ENCODE measurements around the gene KIF6. TPM values are rescaled to one million over a fixed set of nuclear protein-coding genes. Genes with fewer than 3 reads are reported as not detected.
"Not testable (repeated sequence)": the region's sequence is repeated elsewhere in the genome, so short reads cannot be mapped to it uniquely, and the experiment has no call there.

KIF6 gene
- total RNA-seq, 2 experiments from 2014 or later = 0.31 TPM; not detected in 1

DNA sequence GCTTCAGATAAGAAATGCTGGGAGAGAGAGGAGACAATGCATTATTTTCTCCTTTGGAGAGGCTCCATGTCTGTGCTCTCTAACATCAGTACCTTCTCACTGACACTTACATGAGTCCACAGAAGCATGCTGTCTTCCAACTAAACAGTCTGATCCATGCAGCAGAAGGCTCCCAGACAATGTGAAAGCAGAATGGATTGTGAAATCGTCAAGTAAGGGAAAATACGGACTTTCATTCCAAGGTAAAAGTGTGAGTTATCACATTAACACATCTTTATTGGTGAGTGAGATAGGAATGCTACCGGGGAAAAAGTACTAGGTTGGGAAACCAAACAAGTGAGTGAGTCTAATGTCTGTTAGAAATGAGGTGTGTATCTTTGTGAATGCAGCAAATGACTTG lies 235.1 kb downstream of the KIF6 start:
- Mint-ChIP-seq H3K27ac (no peak overlapping the region), H3K27me3 (peaks cover 11% of the 10 kb centered on the region), H3K36me3 (no peaks in the 10 kb centered on the region), H3K4me1 (ENCODE audit: low read depth) (no peaks in the 10 kb centered on the region), H3K4me3 (no peak overlapping the region), H3K9me3 (no peaks in the 10 kb centered on the region)
- intact Hi-C loops (cut with micrococcal nuclease) = no loop called here
- DNase-seq = no peak
- ChIA-PET POLR2A (no interaction called here), CTCF (no interaction called here)

DNA sequence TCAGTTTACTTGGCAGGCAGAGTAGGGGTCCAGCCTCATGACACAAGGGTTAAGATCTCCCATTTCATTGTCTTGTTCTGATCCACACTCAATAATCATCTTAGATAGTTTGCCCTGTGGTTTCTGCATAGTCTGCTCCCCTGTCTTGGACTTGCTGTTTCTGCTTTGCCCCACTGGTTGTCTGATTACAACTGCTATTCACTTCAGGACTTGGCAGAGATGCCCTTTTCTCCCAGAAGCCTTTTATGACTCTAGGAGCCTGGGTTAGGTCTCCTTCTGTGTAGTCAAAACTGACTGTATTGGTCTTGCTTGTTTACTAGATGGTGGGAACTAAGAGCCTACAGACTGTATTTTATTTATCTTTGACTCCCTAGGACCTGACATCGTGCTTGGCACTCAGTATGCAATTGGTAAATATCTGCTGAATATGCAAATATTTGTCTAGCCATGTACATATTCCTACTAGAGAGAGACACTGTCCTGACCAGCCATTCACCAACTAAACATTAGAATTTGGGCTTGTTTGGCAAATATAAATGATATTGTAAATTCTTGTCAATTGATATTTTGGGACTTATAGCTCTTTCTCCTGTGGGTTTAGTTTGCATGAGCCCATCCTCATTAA lies 236.8 kb downstream of the KIF6 start:
- Mint-ChIP-seq H3K36me3 (no peaks in the 10 kb centered on the region), H3K27ac (no peak overlapping the region), H3K4me1 (ENCODE audit: low read depth) (no peaks in the 10 kb centered on the region), H3K4me3 (no peak overlapping the region), H3K27me3 (peaks cover 6% of the 10 kb centered on the region), H3K9me3 (no peaks in the 10 kb centered on the region)
- ChIA-PET POLR2A (no interaction called here), CTCF (interaction anchor here (0.6 kb wide), 1 partner anchor 1763 kb away, joined by 3 read pairs; no protein-coding TSS in a partner anchor)
- DNase-seq = no peak
- intact Hi-C loops (cut with micrococcal nuclease) = no loop called here

DNA sequence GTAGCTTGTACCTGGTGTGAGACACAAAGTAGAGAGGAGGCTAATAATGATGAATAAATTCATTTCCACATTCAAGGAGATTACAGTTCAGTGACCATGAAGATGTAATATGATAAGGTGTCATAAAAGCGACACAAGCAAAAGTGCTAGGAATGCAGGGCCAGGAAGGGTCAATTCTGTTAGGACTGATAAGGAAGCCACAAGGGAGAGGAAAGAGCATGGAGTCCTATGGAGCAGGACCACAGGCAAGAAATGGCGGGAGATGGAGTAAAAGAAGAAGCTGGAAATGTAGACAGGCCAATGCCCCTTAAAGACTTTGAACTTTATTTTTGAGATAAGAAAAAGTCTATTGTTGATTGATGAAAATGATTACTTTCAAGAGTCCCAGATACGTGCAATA lies 240.9 kb downstream of the KIF6 start:
- Mint-ChIP-seq H3K27ac (no peak overlapping the region), H3K36me3 (no peaks in the 10 kb centered on the region), H3K9me3 (no peaks in the 10 kb centered on the region), H3K4me1 (ENCODE audit: low read depth) (no peaks in the 10 kb centered on the region), H3K4me3 (no peak overlapping the region), H3K27me3 (peaks cover 13% of the 10 kb centered on the region)
- POLR2A ChIA-PET = no interaction called here
- no peak for DNase-seq
- intact Hi-C loops (cut with micrococcal nuclease) = no loop called here
- CTCF ChIA-PET = no interaction called here

DNA sequence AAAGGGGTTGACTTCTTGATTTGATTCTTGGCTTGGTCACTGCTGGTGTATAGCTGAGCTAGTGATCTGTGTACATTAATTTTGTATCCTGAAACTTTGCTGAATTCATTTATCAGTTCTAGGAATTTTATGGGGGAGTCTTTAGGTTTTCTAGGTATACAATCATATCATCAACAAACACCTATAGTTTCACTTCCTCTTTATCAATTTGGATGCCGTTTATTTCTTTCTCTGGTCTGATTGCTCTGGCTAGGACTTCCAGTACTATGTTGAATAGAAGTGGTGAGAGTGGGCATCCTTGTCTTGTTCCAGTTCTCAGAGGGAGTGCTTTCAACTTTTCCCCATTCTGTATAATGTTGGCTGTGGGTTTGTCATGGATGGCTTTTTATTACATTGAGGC lies 245.4 kb downstream of the KIF6 start:
- H3K36me3 Mint-ChIP-seq; H3K9me3 Mint-ChIP-seq; DNase-seq; H3K27ac Mint-ChIP-seq; intact Hi-C loops (cut with micrococcal nuclease); H3K4me1 Mint-ChIP-seq (ENCODE audit: low read depth); H3K4me3 Mint-ChIP-seq; POLR2A ChIA-PET: not testable (repeated sequence)
- H3K27me3 Mint-ChIP-seq = peaks cover 13% of the 10 kb centered on the region
- CTCF ChIA-PET = interaction anchor here (0.7 kb wide), 1 partner anchor 84 kb away, joined by 3 read pairs; no protein-coding TSS in a partner anchor

DNA sequence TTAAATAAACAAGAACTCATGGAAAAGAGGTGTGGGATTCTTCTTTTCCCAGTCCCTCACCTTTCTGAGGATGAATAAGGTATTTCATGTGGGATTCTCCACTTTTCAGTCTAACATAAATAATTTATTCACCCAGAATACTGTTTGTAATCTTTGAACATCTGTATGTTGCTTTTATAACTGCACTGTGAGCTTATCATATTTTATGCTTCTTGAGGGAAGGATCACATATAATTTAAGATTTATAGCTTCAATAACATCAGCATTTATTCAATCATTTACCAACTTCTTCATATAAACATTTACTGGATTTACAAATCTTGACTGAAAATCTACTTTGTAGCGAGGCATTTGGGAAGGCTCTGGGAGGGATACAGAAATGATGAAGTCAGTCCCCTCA lies 248.5 kb downstream of the KIF6 start:
- H3K9me3 Mint-ChIP-seq = no peaks in the 10 kb centered on the region
- peaks cover 4% of the 10 kb centered on the region for H3K4me1 Mint-ChIP-seq (ENCODE audit: low read depth)
- no peak overlapping the region for H3K27ac Mint-ChIP-seq
- H3K4me3 Mint-ChIP-seq = no peak overlapping the region
- no peak for DNase-seq
- intact Hi-C loops (cut with micrococcal nuclease) = no loop called here
- ChIA-PET POLR2A (no interaction called here), CTCF (no interaction called here)
- H3K27me3 Mint-ChIP-seq = peaks cover 7% of the 10 kb centered on the region
- no peaks in the 10 kb centered on the region for H3K36me3 Mint-ChIP-seq

DNA sequence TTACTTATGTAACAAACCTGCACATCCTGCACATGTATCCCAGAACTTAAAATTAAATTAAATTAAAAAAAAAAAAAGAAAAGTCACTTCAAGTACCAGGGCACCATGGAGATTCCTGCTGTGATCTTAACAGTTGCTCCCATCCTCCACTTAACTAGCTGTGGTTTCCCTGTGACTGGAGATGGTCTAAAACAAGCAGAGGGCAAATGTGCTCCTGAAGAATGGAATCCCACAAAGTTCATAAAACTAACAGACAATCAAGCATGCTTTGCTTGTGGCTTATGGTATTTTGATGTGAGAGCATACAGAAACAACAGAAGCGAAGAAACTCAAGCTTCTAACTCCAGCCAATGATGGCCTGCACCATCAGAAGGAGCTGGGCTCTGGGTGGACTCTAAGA lies 249.1 kb downstream of the KIF6 start:
- intact Hi-C loops (cut with micrococcal nuclease) = no loop called here
- H3K9me3 Mint-ChIP-seq = no peaks in the 10 kb centered on the region
- H3K27ac Mint-ChIP-seq = no peak overlapping the region
- H3K4me1 Mint-ChIP-seq (ENCODE audit: low read depth) = peaks cover 4% of the 10 kb centered on the region
- ChIA-PET CTCF (no interaction called here), POLR2A (no interaction called here)
- H3K4me3 Mint-ChIP-seq = no peak overlapping the region
- peaks cover 4% of the 10 kb centered on the region for H3K27me3 Mint-ChIP-seq
- no peaks in the 10 kb centered on the region for H3K36me3 Mint-ChIP-seq
- no peak for DNase-seq

DNA sequence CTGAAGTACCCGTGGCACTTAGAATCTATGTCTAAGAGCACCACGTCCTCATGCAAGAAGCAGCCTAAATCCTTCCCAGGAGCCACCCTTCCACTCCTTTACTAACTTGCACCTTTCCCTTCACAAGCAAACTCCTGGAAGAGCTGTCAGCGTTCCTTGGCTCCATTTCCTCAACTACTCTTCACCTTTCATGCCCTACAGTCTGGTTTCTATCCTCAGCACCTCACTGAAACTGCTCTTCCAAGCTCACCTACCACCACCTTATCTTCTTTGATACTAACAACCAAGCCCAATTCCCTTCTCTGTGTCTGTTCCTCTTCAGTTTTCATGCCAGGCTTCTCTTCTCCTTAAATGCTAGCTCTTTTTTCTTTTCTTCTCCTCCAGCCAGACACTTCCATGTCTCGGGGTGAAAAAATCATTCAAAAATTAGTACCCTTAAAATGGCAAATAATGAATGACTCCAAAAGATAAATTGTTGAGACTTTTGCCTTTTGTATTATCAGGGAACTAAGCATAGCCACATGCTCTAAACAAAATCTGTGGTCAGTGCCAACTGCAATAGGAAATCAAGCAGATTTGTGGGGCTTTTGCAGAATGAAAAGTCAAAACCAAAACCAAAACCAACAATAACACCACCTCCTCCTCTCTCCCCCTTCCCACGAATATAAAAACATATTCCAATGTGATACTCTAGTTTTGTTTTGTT lies 253.1 kb downstream of the KIF6 start:
- ChIA-PET POLR2A (no interaction called here), CTCF (no interaction called here)
- no peak overlapping the region for H3K4me3 Mint-ChIP-seq
- H3K27me3 Mint-ChIP-seq = no peaks in the 10 kb centered on the region
- H3K4me1 Mint-ChIP-seq (ENCODE audit: low read depth) = peaks cover 4% of the 10 kb centered on the region
- intact Hi-C loops (cut with micrococcal nuclease) = no loop called here
- peaks cover 2% of the 10 kb centered on the region for H3K36me3 Mint-ChIP-seq
- H3K9me3 Mint-ChIP-seq = peaks cover 3% of the 10 kb centered on the region
- H3K27ac Mint-ChIP-seq = no peak overlapping the region
- no peak for DNase-seq

DNA sequence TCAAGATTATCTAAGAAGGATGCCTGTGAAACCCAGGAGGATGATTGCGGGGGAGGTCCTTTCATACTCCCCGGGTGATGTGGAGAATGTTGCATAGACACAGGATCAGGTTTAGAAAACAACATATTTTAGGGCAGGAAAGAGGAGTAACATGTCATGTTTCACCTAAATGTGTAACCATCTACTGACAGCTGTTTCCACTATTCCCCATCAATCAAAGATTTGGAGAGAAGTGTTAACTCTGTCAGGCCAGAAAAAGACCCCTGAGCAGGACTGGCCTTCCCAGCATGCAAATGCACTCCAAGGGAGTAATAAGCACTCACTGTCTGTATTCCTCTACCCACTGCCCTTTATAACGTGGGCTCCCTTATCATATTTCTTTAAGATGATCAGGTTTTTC lies 254.7 kb downstream of the KIF6 start:
- Mint-ChIP-seq H3K36me3 (peaks cover 2% of the 10 kb centered on the region), H3K4me1 (ENCODE audit: low read depth) (peaks cover 4% of the 10 kb centered on the region), H3K9me3 (peaks cover 3% of the 10 kb centered on the region), H3K27ac (no peak overlapping the region), H3K27me3 (no peaks in the 10 kb centered on the region), H3K4me3 (no peak overlapping the region)
- POLR2A ChIA-PET = no interaction called here
- intact Hi-C loops (cut with micrococcal nuclease) = no loop called here
- no peak for DNase-seq
- CTCF ChIA-PET = no interaction called here

DNA sequence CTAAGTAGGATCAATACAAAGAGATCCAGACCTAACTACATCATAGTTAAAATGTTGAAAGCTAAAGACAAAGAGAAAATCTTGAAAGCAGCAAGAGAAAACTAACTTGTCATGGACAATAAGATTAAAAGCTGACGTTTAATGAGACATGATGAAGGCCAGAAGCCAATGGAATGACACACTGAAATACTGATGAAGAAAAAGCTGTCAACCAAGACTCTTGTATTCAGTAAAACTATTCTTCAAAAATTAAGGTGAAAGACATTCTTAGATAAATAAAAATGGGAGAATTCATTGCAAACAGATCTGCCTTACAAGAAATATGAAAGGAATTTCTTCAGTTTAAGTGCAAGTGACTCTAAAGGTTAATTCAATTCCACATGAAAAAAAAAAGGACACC lies 256.8 kb downstream of the KIF6 start:
- H3K9me3 Mint-ChIP-seq = peaks cover 3% of the 10 kb centered on the region
- H3K27ac Mint-ChIP-seq = no peak overlapping the region
- H3K4me3 Mint-ChIP-seq = no peak overlapping the region
- peaks cover 4% of the 10 kb centered on the region for H3K4me1 Mint-ChIP-seq (ENCODE audit: low read depth)
- peaks cover 1% of the 10 kb centered on the region for H3K27me3 Mint-ChIP-seq
- CTCF ChIA-PET = interaction anchor here (1.0 kb wide), 1 partner anchor 16 kb away, joined by 3 read pairs; no protein-coding TSS in a partner anchor
- peaks cover 2% of the 10 kb centered on the region for H3K36me3 Mint-ChIP-seq
- intact Hi-C loops (cut with micrococcal nuclease) = no loop called here
- no peak for DNase-seq
- POLR2A ChIA-PET = no interaction called here

DNA sequence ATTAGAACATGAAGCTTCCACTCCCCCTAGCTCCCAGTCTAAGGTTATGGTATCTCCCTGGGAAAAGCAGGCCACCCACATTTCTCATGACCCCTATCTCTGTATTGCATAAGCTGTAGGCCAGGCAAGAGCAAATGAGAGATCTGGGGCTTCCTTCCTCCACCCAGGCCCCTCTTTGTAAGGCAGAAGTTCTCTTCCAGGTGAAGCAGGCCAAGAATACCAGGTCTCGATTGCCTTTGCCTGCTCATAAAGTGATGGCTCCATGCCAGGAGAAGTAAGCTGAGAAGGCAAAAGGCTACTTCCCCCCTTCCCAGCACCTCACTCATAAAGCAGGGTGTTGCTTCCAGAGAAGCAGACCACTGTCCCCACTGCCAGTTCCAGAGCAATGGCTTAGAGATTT lies 258.6 kb downstream of the KIF6 start:
- intact Hi-C loops (cut with micrococcal nuclease) = no loop called here
- ChIA-PET CTCF (interaction anchor here (0.9 to 1.5 kb wide), 2 partner anchors 14 to 20 kb away, joined by 3 to 6 read pairs; no protein-coding TSS in a partner anchor), POLR2A (no interaction called here)
- DNase-seq = no peak
- Mint-ChIP-seq H3K27ac (no peak overlapping the region), H3K4me3 (no peak overlapping the region), H3K4me1 (ENCODE audit: low read depth) (no peaks in the 10 kb centered on the region), H3K27me3 (peaks cover 1% of the 10 kb centered on the region), H3K36me3 (peaks cover 2% of the 10 kb centered on the region), H3K9me3 (peaks cover 3% of the 10 kb centered on the region)

DNA sequence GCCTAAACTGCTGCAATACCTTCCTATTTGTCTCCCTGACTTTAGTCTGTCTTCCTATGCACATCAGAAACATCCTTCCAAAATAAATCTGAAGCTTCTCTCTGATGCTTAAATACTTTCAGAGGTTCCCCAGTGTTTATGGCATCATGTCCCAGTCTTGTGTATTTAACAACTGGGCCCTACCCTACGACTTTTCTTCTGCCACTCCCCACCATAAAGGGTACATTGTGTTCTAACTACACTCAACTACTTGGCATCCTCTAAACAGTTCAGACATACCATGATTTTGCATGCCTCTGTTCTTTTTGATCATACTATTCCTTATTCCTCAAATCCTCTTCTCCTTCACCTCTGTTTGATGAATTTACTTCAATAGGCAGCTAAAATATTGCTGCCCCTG lies 259.7 kb downstream of the KIF6 start:
- no peak for DNase-seq
- H3K4me3 Mint-ChIP-seq = no peak overlapping the region
- peaks cover 1% of the 10 kb centered on the region for H3K27me3 Mint-ChIP-seq
- H3K27ac Mint-ChIP-seq = no peak overlapping the region
- no peaks in the 10 kb centered on the region for H3K4me1 Mint-ChIP-seq (ENCODE audit: low read depth)
- H3K36me3 Mint-ChIP-seq = peaks cover 2% of the 10 kb centered on the region
- ChIA-PET CTCF (interaction anchor here (1.5 kb wide), 1 partner anchor 13 kb away, joined by 6 read pairs; no protein-coding TSS in a partner anchor), POLR2A (no interaction called here)
- intact Hi-C loops (cut with micrococcal nuclease) = no loop called here
- H3K9me3 Mint-ChIP-seq = peaks cover 7% of the 10 kb centered on the region

DNA sequence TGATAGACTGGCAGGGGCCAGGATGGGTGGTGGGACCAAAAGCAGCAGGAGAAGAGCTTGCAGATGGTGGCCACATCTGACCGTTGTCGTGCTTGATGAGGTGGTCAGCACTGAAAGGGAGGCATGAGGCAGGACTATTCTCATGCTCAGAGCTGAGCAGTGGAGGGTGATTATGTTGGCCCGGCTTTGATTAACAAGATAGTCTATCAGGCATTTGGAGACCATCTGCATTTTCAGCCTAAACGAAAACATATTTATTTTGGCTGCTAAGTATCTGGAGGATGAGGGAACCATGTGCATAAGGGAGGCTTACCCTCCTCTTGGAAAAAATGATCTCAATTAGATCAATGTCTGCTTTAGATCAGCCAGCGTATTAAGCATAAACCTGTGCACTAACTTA lies 261.1 kb downstream of the KIF6 start:
- no peak overlapping the region for H3K4me3 Mint-ChIP-seq
- peaks cover 2% of the 10 kb centered on the region for H3K36me3 Mint-ChIP-seq
- DNase-seq = no peak
- peaks cover 1% of the 10 kb centered on the region for H3K27me3 Mint-ChIP-seq
- H3K9me3 Mint-ChIP-seq = peaks cover 9% of the 10 kb centered on the region
- intact Hi-C loops (cut with micrococcal nuclease) = no loop called here
- ChIA-PET CTCF (no interaction called here), POLR2A (no interaction called here)
- no peaks in the 10 kb centered on the region for H3K4me1 Mint-ChIP-seq (ENCODE audit: low read depth)
- H3K27ac Mint-ChIP-seq = no peak overlapping the region

DNA sequence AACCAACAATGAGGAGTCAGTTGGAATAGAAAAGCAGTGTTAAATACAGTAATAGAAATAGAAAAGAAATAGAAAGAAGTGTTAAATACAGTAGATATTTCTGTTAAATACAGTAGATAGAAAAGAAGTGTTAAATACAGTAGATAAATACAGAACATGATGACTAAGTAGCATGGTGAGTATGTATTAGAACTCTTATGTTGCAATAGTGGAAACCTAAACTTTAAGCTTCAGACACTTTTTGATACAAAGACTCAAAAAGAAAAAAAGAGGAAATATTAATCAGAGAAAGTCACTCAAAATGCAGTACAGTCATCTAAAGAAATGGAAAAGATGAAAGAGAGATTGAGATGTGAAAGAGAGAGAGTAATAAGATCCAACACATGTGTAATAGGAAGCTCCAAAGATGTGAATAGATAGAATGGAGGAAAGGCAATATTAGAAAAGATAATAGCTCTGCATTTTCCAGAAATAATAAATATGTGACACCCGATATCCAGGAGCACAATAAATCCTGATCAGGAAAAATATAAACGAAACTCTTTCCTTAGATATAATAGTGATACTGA lies 271.2 kb downstream of the KIF6 start:
- CTCF ChIA-PET = interaction anchor here (0.6 kb wide), 1 partner anchor 1865 kb away, joined by 3 read pairs; no protein-coding TSS in a partner anchor
- Mint-ChIP-seq H3K4me1 (ENCODE audit: low read depth) (no peaks in the 10 kb centered on the region), H3K4me3 (no peak overlapping the region), H3K9me3 (peaks cover 4% of the 10 kb centered on the region), H3K36me3 (peaks cover 3% of the 10 kb centered on the region), H3K27ac (no peak overlapping the region), H3K27me3 (peaks cover 13% of the 10 kb centered on the region)
- POLR2A ChIA-PET = no interaction called here
- intact Hi-C loops (cut with micrococcal nuclease) = no loop called here
- no peak for DNase-seq
